Thoracic aorta (tissue), 2 donors: ENCODE data around the gene PLEKHM2. TPM values are rescaled to one million over a fixed set of nuclear protein-coding genes. Genes with fewer than 3 reads are reported as not detected.

Source experiments
- ATAC-seq: fragments of 150-250 bp; one replicate; pipeline ENCODE4 v1.8.0; 2017; ENCODE audit warnings: low read depth; ENCODE audit not compliant: insufficient number of reproducible peaks, low FRiP score
- DNase-seq: peaks from one replicate; pipeline ENCODE4 v3.0.0-alpha.2; 2020; ENCODE audit warnings: low spot score
- H3K27ac ChIP-seq, 2 donors: fragments of 200-600 bp; sonication (generic); 1 replicate in 1 of 2; 2 replicates in 1 of 2; pipeline ENCODE4 v1.5.1; 2016; ENCODE audit warnings: mild to moderate bottlenecking in 2 of 2, moderate library complexity in 2 of 2
- H3K27me3 ChIP-seq: fragments of 200-600 bp; sonication (generic); replicated peaks from 2 replicates; pipeline ENCODE4 v1.6.0; 2016; ENCODE audit warnings: mild to moderate bottlenecking; ENCODE audit not compliant: insufficient read depth
- H3K36me3 ChIP-seq: fragments of 200-600 bp; sonication (generic); one replicate; pipeline ENCODE4 v1.5.1; 2016
- H3K4me1 ChIP-seq, 2 donors: fragments of 200-600 bp; sonication (generic); 1 replicate in 1 of 2; 2 replicates in 1 of 2; pipeline versions ENCODE4 v1.5.1 to v1.6.0; 2016; ENCODE audit warnings: low read depth in 2 of 2, mild to moderate bottlenecking in 1 of 2; ENCODE audit not compliant: control insufficient read depth in 1 of 2
- H3K4me3 ChIP-seq: fragments of 200-600 bp; sonication (generic); 2 replicates; pipeline ENCODE4 v1.5.1; 2016; ENCODE audit warnings: mild to moderate bottlenecking
- H3K9me3 ChIP-seq: fragments of 200-600 bp; sonication (generic); 2 replicates; pipeline ENCODE4 v1.5.1; 2016
- total RNA-seq, 2 donors: library from RNA; depleted of rRNA; stranded (reverse); fragments of >200 nt; gene quantifications; one replicate each; pipeline versions ENCODE4 v1.1.0 to v1.2.3, GENCODE V29; 2016
- TF ChIP-seq, protein P1 (sequence below): fragments of 200-600 bp; sonication (generic); IDR thresholded peaks from one replicate; pipeline ENCODE4 v1.5.1; 2019; ENCODE audit warnings: antibody characterized with exemption

Gene PLEKHM2
- total RNA-seq, 2 donors from 2014 or later: 53.7 to 74.6 TPM

DNA sequence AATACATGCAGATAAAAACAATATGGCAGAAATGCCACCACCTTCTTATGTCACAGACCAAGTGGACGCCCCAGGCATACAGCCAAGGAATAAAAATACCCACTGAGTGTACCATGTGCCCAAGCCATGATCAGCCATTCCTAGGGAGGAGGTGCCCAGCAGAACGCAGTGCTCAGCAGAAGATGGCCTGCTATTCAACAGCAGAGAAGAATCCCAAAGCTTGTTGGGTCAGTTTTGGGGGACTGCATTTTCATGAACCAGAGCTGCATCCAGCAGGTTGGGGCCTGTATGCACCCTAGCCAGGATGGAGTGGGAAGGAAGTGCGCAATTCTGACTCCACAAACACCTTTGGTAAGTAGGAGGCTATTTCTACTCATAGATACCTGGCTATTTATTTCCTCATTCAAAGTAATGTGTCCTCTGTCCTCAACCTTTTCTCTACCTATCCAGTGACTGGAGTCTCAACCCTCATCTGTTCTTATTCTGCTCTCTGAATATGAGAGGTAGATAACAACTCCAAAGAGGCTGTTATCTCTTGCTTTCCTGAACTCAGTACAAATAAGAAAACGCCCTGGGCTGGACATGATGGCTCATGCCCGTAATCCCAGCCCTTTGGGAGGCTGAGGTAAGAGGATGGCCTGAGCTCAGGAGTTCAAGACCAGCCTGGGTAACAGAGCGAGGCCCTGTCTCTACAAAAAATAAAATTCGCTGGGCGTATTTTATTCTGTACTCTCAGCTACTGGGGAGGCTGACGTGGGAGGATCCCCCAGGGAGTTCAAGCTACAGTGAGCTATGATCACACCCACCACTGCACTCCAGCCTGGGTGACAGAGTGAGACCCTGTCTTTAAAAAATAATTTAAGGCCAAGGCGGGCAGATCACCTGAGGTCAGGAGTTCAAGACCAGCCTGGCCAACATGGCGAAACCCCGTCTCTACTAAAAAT is 2.5 kb upstream of the PLEKHM2 start:
- TF ChIP-seq, protein P1, sequence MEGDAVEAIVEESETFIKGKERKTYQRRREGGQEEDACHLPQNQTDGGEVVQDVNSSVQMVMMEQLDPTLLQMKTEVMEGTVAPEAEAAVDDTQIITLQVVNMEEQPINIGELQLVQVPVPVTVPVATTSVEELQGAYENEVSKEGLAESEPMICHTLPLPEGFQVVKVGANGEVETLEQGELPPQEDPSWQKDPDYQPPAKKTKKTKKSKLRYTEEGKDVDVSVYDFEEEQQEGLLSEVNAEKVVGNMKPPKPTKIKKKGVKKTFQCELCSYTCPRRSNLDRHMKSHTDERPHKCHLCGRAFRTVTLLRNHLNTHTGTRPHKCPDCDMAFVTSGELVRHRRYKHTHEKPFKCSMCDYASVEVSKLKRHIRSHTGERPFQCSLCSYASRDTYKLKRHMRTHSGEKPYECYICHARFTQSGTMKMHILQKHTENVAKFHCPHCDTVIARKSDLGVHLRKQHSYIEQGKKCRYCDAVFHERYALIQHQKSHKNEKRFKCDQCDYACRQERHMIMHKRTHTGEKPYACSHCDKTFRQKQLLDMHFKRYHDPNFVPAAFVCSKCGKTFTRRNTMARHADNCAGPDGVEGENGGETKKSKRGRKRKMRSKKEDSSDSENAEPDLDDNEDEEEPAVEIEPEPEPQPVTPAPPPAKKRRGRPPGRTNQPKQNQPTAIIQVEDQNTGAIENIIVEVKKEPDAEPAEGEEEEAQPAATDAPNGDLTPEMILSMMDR: no peak
- peaks cover 14 to 25% of the 10 kb centered on the region in 2 donors for H3K4me1 ChIP-seq
- H3K9me3 ChIP-seq: no peaks in the 10 kb centered on the region
- H3K27ac ChIP-seq: peak overlapping the region in 1 of 2 donors; percentile 26
- H3K4me3 ChIP-seq: no peak overlapping the region
- no peak for ATAC-seq
- no peaks in the 10 kb centered on the region for H3K36me3 ChIP-seq
- no peak for DNase-seq
- no peaks in the 10 kb centered on the region for H3K27me3 ChIP-seq

DNA sequence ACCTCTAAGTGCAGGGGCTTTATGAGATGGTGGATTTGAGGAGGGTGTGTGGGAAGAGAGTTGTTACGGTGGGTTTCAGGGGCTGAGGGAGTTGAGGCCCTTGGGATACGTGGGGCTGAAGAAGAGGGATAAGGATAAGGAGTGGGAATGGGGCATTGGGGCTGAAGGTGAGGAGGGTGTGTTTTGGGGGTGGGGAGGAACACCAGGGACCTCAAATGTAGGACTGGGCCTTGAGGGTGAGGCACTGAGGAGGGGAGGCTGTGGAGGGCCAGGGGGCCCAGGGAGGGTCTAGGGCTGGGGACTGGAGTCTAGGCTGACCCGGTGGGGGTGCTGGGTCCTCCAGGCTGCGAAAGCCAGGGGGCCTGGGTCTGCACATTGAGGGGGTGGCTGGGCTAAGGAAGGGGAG is 1.2 kb upstream of the PLEKHM2 start:
- DNase-seq: no peak
- H3K4me3 ChIP-seq: no peak overlapping the region
- no peak for ATAC-seq
- TF ChIP-seq, protein P1: no peak
- H3K27me3 ChIP-seq: no peaks in the 10 kb centered on the region
- H3K4me1 ChIP-seq: peaks cover 16 to 36% of the 10 kb centered on the region in 2 donors
- H3K27ac ChIP-seq: peak overlapping the region in 1 of 2 donors; percentile 84
- H3K9me3 ChIP-seq: no peaks in the 10 kb centered on the region
- no peaks in the 10 kb centered on the region for H3K36me3 ChIP-seq

DNA sequence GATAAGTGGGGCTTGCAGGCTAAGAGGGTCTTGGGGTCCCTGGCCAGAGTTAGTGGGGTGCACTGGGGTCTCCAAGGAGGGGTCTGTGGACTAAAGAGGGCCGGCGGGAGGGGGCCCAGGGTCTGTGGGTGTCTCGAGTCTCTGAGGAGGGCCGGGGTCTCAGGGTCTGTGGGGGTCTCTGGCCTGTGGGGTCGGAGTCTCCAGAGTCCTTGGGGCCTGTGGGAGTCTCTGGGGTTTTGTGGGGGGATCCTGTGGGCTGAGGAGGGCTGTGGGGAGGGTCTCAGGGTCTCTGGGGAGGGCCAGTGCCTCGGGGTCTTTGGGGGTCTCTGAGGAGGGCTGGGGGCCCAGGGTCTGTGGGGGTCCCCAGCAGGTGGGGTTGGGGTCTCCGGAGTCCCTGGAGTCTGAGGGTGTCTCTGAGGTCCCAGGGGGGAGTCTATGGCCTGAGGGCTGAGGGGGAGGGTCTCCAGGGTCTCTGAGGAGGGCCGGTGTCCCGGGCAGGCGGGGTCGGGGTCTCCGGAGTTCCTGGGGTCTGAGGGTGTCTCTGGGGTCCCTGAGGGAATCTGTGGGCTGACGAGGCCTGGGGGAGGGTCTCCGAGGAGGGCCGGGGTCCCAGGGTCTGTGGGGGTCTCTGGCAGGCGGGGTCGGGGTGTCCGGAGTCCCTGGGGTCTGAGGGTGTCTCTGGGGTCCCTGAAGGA is 628 bp upstream of the PLEKHM2 start:
- H3K4me1 ChIP-seq: peaks cover 16 to 36% of the 10 kb centered on the region in 2 donors
- ATAC-seq (no peak), DNase-seq (no peak)
- no peaks in the 10 kb centered on the region for H3K27me3 ChIP-seq
- H3K27ac ChIP-seq: peak overlapping the region; percentile 84 to 97
- H3K9me3 ChIP-seq: no peaks in the 10 kb centered on the region
- TF ChIP-seq, protein P1: no peak
- H3K36me3 ChIP-seq: no peaks in the 10 kb centered on the region
- peak overlapping the region; percentile 76 for H3K4me3 ChIP-seq

DNA sequence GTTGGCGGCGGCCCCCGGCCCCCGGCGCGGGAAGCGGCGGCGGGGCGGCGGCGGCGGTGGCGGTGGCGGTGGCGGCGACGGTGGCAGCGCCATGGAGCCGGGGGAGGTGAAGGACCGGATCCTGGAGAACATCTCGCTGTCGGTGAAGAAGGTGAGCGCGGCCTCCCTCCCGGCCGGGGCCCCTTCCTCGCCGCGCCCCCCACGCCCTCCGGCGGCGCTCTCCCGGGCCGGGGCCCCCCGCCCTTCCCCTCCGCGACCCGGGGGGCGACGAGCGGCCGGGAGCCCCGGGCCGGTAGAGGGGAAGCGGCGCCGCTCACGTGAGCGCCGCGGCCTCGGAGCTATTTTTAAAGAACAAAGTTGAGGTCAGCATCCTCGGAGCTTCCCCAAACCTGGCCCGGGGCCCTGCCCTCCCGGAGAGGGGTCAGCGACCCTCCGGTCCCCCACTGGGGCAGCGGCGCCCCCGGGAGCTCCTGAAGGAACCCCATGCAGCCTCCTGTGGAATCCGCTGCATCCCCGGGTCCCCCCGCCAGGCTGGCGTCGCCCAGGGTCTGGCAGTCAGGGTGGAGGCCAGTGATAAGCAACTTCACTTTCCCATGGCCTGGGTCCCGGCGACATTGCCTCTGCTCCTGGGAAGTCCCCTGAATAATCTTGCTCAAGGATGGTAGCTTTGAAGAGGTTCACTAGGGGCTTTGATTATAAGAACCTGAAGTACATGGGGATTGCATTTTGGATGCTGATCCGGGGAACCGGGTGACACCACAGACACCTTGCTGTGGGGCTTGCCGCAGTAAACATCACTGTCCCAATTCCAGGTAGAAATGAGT is 560 bp downstream of the PLEKHM2 start:
- no peak for ATAC-seq
- Histone ChIP-seq H3K36me3 (no peaks in the 10 kb centered on the region), H3K4me3 (peak overlapping the region; percentile 76), H3K9me3 (no peaks in the 10 kb centered on the region), H3K27ac (peak overlapping the region; percentile 71 to 94), H3K27me3 (no peaks in the 10 kb centered on the region), H3K4me1 (peaks cover 16 to 36% of the 10 kb centered on the region in 2 donors)
- TF ChIP-seq, protein P1: peak; percentile 23
- no peak for DNase-seq
